SK-N-SH (cell line): ENCODE results near the gene ATG7.

Experiments
- EP300 ChIP-seq, 2 experiments: IDR thresholded peaks; 2 replicates each; pipeline versions ENCODE4 v1.4.0 to v1.6.1; 2012; ENCODE audit warnings: borderline replicate concordance in 1 of 2, low read depth in 1 of 2, low read length in 1 of 2
- EZH2phosphoT487 ChIP-seq: fragments of 200-600 bp; sonication (generic); IDR thresholded peaks from 2 replicates; pipeline ENCODE4 v1.6.1; 2017; ENCODE audit warnings: low read depth, mixed run types, mild to moderate bottlenecking, antibody characterized with exemption, moderate library complexity, borderline replicate concordance
- SMC3 ChIP-seq: IDR thresholded peaks from 2 replicates; pipeline ENCODE4 v1.6.1; 2012; ENCODE audit warnings: low read depth, low read length, improper control_type of control experiment
- TCF12 ChIP-seq: IDR thresholded peaks from 2 replicates; pipeline ENCODE4 v1.4.0; 2012
- YY1 ChIP-seq: IDR thresholded peaks from 2 replicates; pipeline ENCODE4 v1.4.0; 2012; ENCODE audit warnings: low read depth, mild to moderate bottlenecking
- TF ChIP-seq, protein P1 (sequence below): IDR thresholded peaks from 2 replicates; pipeline ENCODE4 v1.4.0; 2012; ENCODE audit warnings: low read depth
- TF ChIP-seq, protein P2 (sequence below): fragments of 200-600 bp; sonication (generic); IDR thresholded peaks from 2 replicates; pipeline ENCODE4 v1.6.1; 2017; ENCODE audit warnings: antibody characterized with exemption, mild to moderate bottlenecking, moderate library complexity

DNA sequence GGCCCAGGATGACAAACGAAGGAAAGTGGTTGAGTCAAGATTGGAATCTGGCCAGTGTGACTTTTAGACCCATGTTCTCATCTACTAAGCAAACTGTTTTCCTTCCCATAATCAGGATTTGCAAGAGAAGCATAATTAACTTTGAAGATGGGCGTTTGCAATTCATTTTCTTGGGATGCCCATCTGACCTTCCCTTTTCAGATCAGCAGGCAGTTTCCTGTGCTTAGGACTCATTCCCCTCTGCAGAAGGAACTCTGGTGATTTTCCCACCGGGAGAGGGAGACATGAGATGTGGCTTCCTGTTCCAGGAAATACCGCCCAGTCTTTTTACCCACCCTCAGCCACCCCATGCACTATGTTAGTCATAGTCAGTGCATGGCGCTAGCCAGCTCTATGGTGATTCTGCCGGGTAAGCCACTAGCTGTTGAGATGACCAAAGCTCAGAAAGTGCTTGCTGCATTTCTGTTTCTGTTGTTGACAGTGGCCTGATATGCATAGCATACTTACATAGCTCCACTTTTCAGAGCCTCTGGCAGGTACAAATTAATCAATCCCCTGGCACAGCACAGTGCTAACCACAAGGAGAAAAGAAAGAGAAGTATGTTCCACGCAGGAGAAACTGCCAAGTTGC, 242.1 kb downstream of the ATG7 start:
- TF ChIP-seq SMC3, result no peak
- TF ChIP-seq, protein P1, sequence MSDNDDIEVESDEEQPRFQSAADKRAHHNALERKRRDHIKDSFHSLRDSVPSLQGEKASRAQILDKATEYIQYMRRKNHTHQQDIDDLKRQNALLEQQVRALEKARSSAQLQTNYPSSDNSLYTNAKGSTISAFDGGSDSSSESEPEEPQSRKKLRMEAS, result peak; percentile 39; the same call in 1 of the 2 replicates
- TF ChIP-seq TCF12, result peak; percentile 60; the same call in 1 of the 2 replicates
- TF ChIP-seq, protein P2, sequence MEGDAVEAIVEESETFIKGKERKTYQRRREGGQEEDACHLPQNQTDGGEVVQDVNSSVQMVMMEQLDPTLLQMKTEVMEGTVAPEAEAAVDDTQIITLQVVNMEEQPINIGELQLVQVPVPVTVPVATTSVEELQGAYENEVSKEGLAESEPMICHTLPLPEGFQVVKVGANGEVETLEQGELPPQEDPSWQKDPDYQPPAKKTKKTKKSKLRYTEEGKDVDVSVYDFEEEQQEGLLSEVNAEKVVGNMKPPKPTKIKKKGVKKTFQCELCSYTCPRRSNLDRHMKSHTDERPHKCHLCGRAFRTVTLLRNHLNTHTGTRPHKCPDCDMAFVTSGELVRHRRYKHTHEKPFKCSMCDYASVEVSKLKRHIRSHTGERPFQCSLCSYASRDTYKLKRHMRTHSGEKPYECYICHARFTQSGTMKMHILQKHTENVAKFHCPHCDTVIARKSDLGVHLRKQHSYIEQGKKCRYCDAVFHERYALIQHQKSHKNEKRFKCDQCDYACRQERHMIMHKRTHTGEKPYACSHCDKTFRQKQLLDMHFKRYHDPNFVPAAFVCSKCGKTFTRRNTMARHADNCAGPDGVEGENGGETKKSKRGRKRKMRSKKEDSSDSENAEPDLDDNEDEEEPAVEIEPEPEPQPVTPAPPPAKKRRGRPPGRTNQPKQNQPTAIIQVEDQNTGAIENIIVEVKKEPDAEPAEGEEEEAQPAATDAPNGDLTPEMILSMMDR, result no peak
- TF ChIP-seq EZH2phosphoT487, result no peak
- TF ChIP-seq EP300 (IDR thresholded peaks at IDR 0.05; ENCODE audit: borderline replicate concordance in 1 of 2, low read depth in 1 of 2, low read length in 1 of 2), result peak in 1 of 2 experiments; percentile 44; a peak in 1 of 4 replicates
- TF ChIP-seq YY1, result no peak
